ENCODE data around the gene C2CD5.

GRCh38 chr12:22533155-22533554, 11.2 kb downstream of the C2CD5 start:
- TF ChIP-seq CTCF (IDR thresholded peaks at IDR 0.05): no peak
- TF ChIP-seq POLR2A (IDR thresholded peaks at IDR 0.05): no peak

Data from esophagus squamous epithelium (tissue), 4 donors.